GM12873 (cell line): ENCODE results near the gene GLCCI1.

ENCODE experiments used
- TF ChIP-seq, protein P1 (sequence below): IDR thresholded peaks from 2 replicates; pipeline ENCODE4 v1.5.1; 2012; ENCODE audit warnings: low read depth, mild to moderate bottlenecking, moderate library complexity, low read length, control low read depth; ENCODE audit not compliant: insufficient read depth; ENCODE audit errors: missing control alignments

GLCCI1 gene

DNA sequence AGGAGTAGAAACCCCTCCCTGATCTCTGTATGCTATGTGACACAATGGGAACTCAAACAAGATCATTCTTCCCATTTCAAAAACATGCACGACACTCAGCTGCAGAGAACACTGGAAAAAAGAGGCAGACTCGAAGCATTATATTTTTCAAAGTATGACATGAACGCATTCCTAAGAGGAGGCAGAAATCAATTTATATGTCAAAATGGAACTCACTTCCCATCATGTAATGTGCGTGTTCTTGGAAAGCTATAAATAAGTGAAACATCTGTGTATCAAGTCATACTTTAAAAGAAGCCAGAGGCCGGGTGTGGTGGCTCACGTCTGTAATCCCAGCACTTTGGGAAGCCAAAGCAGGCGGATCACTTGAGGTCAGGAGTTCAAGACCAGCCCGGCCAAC lies 150.7 kb downstream of the GLCCI1 start:
- TF ChIP-seq, protein P1, sequence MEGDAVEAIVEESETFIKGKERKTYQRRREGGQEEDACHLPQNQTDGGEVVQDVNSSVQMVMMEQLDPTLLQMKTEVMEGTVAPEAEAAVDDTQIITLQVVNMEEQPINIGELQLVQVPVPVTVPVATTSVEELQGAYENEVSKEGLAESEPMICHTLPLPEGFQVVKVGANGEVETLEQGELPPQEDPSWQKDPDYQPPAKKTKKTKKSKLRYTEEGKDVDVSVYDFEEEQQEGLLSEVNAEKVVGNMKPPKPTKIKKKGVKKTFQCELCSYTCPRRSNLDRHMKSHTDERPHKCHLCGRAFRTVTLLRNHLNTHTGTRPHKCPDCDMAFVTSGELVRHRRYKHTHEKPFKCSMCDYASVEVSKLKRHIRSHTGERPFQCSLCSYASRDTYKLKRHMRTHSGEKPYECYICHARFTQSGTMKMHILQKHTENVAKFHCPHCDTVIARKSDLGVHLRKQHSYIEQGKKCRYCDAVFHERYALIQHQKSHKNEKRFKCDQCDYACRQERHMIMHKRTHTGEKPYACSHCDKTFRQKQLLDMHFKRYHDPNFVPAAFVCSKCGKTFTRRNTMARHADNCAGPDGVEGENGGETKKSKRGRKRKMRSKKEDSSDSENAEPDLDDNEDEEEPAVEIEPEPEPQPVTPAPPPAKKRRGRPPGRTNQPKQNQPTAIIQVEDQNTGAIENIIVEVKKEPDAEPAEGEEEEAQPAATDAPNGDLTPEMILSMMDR, result no peak

DNA sequence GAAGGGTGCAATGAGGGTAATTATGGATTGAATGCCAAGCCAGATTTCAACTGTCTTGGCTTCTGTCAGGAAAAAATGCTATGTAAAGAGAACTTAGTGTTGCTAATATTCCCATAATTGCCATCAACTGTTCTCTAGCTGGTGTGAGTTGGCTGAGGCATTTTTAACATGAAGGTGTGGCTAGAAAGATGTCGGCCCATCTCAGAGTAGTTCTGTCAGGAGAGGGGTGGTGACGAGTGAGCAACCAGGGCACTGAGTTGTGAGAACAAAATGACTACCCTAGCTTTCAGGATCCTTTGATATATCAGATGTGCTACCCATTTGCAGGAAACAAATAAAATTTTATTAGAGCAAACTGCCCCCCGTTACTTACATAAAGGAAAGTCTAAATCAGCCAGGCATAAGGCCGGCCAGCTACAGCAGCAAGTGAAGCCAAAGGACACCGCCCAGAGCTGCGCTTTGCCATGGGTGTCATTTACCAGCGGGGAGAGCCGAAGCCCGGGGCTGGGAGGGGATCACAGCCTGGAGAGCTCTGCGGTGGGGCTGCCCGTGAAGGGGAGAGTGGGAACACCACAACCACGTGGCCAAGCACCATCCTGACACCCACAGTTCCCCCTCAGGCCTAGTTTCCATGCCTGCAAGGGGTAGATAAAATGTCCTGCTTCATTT lies 151.9 kb downstream of the GLCCI1 start:
- TF ChIP-seq, protein P1, result no peak

DNA sequence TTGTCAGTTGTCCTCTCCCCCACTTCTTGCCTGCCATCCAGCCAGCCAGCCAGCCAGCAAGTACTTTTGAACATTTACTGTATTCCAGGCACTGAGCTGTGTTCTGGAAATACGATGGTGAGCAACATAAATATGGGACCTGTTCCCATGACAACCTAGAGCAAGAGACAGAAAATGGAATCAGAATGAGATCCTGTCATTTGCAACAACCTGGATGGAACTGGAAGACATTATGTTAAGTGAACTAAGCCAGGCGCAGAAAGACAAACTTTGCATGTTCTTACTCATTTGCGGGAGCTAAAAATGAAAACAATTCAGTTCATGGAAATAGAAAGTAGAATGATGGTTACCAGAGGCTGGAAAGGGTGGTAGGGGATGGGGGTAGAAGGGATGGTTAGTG lies 152.6 kb downstream of the GLCCI1 start:
- TF ChIP-seq, protein P1, result no peak

DNA sequence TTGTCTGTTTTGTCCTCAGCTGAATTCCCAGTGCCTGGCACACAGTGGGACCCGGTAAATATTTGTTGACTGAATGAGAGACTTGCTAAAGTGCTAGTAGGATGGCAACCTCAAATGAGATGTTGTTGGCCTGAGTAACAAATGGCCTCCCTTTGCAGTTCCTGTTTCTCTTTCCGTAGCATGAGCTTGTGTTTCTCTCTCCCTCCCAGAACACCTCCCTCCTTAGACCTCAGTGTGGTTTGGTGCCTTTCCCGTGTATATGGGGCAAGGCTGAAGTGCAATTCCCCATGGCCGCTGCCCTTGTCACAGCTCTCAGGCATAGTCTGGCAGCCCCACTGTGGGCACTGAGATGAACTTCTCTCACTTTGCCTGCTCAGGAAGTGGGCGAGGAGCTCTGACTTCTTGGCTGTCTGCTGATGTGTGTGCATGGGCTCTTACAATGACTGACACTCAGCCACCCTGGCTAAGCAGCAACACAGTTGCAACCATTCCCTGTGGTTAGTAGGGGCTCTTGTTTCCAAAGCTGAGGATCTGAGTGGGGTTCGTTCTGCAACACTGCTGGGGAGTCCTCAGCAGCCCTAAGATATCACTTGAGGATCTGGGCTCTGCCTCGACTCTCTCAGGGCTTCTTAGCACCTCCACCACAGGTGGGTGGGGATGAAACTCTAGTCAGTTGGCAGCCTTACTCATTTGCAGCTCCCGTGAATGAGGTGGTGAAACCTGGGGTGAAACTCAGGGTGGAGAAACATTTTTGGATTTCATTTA lies 157.3 kb downstream of the GLCCI1 start:
- TF ChIP-seq, protein P1, result no peak

DNA sequence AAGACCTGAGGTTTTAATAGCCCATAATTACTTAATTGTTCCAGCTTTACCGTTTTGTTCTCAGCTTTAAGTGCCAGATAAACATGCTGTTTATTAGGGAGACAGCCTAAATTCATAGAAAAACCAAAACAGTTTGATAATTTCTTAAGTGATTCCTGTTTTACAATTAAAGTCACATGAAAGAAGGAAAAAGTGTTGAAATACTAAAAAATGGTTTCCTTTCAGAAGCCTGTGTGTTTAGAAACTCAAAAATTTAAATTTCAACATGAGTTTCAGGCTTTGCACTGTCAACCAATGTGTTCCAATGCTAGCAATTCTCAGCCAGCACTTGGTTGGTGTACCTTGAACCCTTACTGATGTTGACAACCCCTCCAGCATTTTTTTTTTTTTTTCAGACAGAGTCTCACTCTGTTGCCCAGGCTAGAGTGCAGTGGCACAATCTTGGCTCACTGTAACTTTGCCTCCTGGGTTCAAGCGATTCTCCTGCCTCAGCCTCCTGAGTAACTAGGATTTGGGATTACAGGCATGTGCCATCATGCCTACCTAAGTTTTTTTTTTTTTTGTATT lies 158.1 kb downstream of the GLCCI1 start:
- TF ChIP-seq, protein P1, result no peak

DNA sequence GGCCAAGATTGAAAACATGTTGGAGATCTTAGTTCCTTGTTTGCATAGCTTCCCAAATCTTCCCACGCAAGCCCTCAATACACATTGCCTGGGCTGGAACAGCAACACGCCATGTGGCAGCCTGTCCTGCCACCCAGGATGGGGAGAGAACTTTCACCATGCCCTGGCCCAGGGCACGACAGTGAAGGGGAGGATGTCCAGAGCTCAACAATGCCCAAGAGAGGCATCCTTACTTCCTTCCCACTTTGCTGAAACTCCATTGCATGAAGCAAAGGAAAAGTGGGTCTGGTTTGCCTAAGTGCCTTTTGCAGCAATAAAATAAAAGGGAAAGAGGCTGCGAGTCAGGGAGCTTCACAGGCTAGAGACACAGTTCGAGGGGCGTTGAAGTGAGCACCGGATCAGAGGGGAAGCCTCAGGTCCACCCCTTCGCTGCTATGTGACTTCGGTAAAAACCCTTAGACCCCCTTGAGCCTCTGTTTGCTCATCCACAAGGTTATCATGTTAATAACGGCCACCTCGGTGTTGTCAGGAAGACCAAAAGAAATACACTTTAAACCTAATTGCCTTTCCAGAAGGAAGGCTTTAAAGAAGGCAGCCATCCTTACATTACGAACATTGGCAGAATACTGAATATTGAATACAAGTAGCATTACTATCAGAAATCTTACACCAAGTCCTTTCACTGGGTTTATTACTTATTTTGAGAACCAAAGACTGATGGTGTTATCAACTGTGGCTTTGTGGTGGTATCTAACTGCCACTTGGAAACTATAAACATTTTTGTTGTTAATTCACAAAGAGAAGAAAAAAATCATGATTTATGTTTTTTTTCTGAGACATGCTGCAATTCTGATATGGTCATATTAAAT lies 160.1 kb downstream of the GLCCI1 start:
- TF ChIP-seq, protein P1, result no peak

DNA sequence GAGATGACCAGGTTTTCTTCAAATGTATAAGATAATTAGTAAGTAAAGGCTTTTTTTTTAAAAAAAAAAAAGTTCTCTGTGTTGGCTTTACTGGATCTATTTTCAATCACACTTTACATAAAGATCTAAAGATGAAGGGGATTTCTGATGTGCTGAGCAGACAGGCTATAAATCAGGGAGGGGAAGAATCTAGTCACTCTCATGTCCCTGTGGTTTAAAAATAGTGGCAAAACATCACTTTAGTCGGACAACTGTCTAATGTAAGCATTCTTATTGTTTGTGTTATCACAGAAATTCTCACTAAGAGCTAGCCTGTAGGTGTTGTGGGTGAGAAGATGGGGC lies 160.7 kb downstream of the GLCCI1 start:
- TF ChIP-seq, protein P1, result no peak
